Skeletal muscle tissue (tissue), 4 donors: ENCODE results near the gene IFNA14. TPM values are rescaled to one million over a fixed set of nuclear protein-coding genes. Genes with fewer than 3 reads are reported as not detected.
"Not testable (repeated sequence)": the region's sequence is repeated elsewhere in the genome, so short reads cannot be mapped to it uniquely, and the experiment has no call there.

Experiments
- H3K27ac ChIP-seq: one replicate; pipeline ENCODE4 v1.7.0; 2013; ENCODE audit warnings: mild to moderate bottlenecking, low read depth, low read length, inconsistent platforms
- H3K27me3 ChIP-seq, 3 donors: one replicate each; pipeline ENCODE4 v1.7.0; 2013; ENCODE audit warnings: low read length in 3 of 3; ENCODE audit not compliant: control insufficient read depth in 3 of 3, insufficient read depth in 3 of 3
- H3K36me3 ChIP-seq, 3 donors: one replicate each; pipeline ENCODE4 v1.7.0; 2013; ENCODE audit warnings: low read length in 3 of 3; ENCODE audit not compliant: control insufficient read depth in 3 of 3, insufficient read depth in 3 of 3
- H3K4me1 ChIP-seq, 3 donors: one replicate each; pipeline ENCODE4 v1.7.0; 2013; ENCODE audit warnings: low read length in 3 of 3, mild to moderate bottlenecking in 3 of 3; ENCODE audit not compliant: control insufficient read depth in 3 of 3, insufficient read depth in 3 of 3
- H3K4me3 ChIP-seq, 3 donors: one replicate each; pipeline ENCODE4 v1.7.0; 2013; ENCODE audit warnings: low read length in 3 of 3
- H3K9ac ChIP-seq, 3 donors: one replicate each; pipeline ENCODE4 v1.7.0; 2013; ENCODE audit warnings: low read length in 3 of 3, mild to moderate bottlenecking in 3 of 3, moderate library complexity in 2 of 3, low read depth in 1 of 3
- H3K9me3 ChIP-seq, 3 donors: one replicate each; pipeline ENCODE4 v1.7.0; 2013; ENCODE audit warnings: low read length in 3 of 3; ENCODE audit not compliant: control insufficient read depth in 3 of 3
- total RNA-seq: library from RNA; depleted of rRNA; stranded (reverse); fragments of >200 nt; gene quantifications from one replicate; pipeline ENCODE4 v1.2.3, GENCODE V29; 2014
- donor health status: Osteomylitis.

IFNA14 gene
- total RNA-seq, 1 donor from 2014 or later: not detected

GRCh38 chr9:21255538-21256212 is 15.9 kb upstream of the IFNA14 start:
- Histone ChIP-seq H3K27ac (no peak overlapping the region), H3K27me3 (no peaks in the 10 kb centered on the region), H3K9ac (no peak overlapping the region), H3K9me3 (no peaks in the 10 kb centered on the region), H3K4me1 (no peaks in the 10 kb centered on the region), H3K36me3 (no peaks in the 10 kb centered on the region), H3K4me3 (no peak overlapping the region)

GRCh38 chr9:21252721-21253547 is 13.1 kb upstream of the IFNA14 start:
- H3K4me3 ChIP-seq: no peak overlapping the region
- no peaks in the 10 kb centered on the region for H3K4me1 ChIP-seq
- no peaks in the 10 kb centered on the region for H3K9me3 ChIP-seq
- H3K36me3 ChIP-seq: no peaks in the 10 kb centered on the region
- H3K27me3 ChIP-seq: no peaks in the 10 kb centered on the region
- H3K27ac ChIP-seq: no peak overlapping the region
- H3K9ac ChIP-seq: no peak overlapping the region

GRCh38 chr9:21251638-21252037 is 11.8 kb upstream of the IFNA14 start:
- Histone ChIP-seq H3K36me3 (no peaks in the 10 kb centered on the region), H3K4me3 (no peak overlapping the region), H3K4me1 (no peaks in the 10 kb centered on the region), H3K9ac (no peak overlapping the region), H3K27ac (no peak overlapping the region), H3K27me3 (no peaks in the 10 kb centered on the region), H3K9me3 (no peaks in the 10 kb centered on the region)

GRCh38 chr9:21251190-21251589 is 11.4 kb upstream of the IFNA14 start:
- no peak overlapping the region for H3K4me3 ChIP-seq
- H3K27me3 ChIP-seq: no peaks in the 10 kb centered on the region
- no peak overlapping the region for H3K9ac ChIP-seq
- H3K27ac ChIP-seq: no peak overlapping the region
- H3K9me3 ChIP-seq: no peaks in the 10 kb centered on the region
- no peaks in the 10 kb centered on the region for H3K4me1 ChIP-seq
- H3K36me3 ChIP-seq: no peaks in the 10 kb centered on the region

GRCh38 chr9:21244836-21245235 is 5.0 kb upstream of the IFNA14 start:
- H3K36me3 ChIP-seq: no peaks in the 10 kb centered on the region
- H3K9ac ChIP-seq: no peak overlapping the region
- no peak overlapping the region for H3K4me3 ChIP-seq
- H3K4me1 ChIP-seq: no peaks in the 10 kb centered on the region
- no peak overlapping the region for H3K27ac ChIP-seq
- H3K9me3 ChIP-seq: no peaks in the 10 kb centered on the region
- H3K27me3 ChIP-seq: no peaks in the 10 kb centered on the region

- H3K4me1 ChIP-seq, H3K4me3 ChIP-seq, H3K9ac ChIP-seq, H3K27me3 ChIP-seq, H3K36me3 ChIP-seq, H3K27ac ChIP-seq, H3K9me3 ChIP-seq: not testable (repeated sequence)
Observed at GRCh38 chr9:21236360-21236714, 3.5 kb downstream of the IFNA14 start.

GRCh38 chr9:21235468-21236359 is 4.1 kb downstream of the IFNA14 start:
- H3K27me3 ChIP-seq, H3K9ac ChIP-seq, H3K4me3 ChIP-seq, H3K4me1 ChIP-seq, H3K36me3 ChIP-seq, H3K9me3 ChIP-seq, H3K27ac ChIP-seq: not testable (repeated sequence)

GRCh38 chr9:21234153-21234687 is 5.6 kb downstream of the IFNA14 start:
- Histone ChIP-seq H3K9ac (no peak overlapping the region), H3K36me3 (no peaks in the 10 kb centered on the region), H3K27ac (no peak overlapping the region), H3K27me3 (no peaks in the 10 kb centered on the region), H3K9me3 (no peaks in the 10 kb centered on the region), H3K4me1 (no peaks in the 10 kb centered on the region), H3K4me3 (no peak overlapping the region)

- H3K9me3 ChIP-seq: no peaks in the 10 kb centered on the region
- no peak overlapping the region for H3K27ac ChIP-seq
- no peak overlapping the region for H3K4me3 ChIP-seq
- no peaks in the 10 kb centered on the region for H3K4me1 ChIP-seq
- H3K27me3 ChIP-seq: no peaks in the 10 kb centered on the region
- H3K9ac ChIP-seq: no peak overlapping the region
- H3K36me3 ChIP-seq: no peaks in the 10 kb centered on the region
Observed at GRCh38 chr9:21233258-21233657, 6.5 kb downstream of the IFNA14 start.
